ENCODE measurements around the gene LANCL3. TPM values are rescaled to one million over a fixed set of nuclear protein-coding genes. Genes with fewer than 3 reads are reported as not detected.
"Not testable (repeated sequence)": the region's sequence is repeated elsewhere in the genome, so short reads cannot be mapped to it uniquely, and the experiment has no call there.

LANCL3 gene
- total RNA-seq, 3 donors from 2014 or later: 0.05 to 0.08 (median 0.05) TPM

GRCh38 chrX:37587337-37587736 is 15.9 kb downstream of the LANCL3 start:
- H3K9me3 Mint-ChIP-seq; H3K36me3 Mint-ChIP-seq (ENCODE audit: insufficient read depth); H3K4me1 Mint-ChIP-seq (ENCODE audit: low read depth); DNase-seq; ATAC-seq; H3K27me3 Mint-ChIP-seq (ENCODE audit: low read depth); H3K4me3 Mint-ChIP-seq: not testable (repeated sequence)

GRCh38 chrX:37590047-37590446 is 18.6 kb downstream of the LANCL3 start:
- Mint-ChIP-seq H3K27me3 (ENCODE audit: low read depth) (peaks cover 4% of the 10 kb centered on the region), H3K4me1 (ENCODE audit: low read depth) (no peaks in the 10 kb centered on the region), H3K4me3 (no peak overlapping the region), H3K9me3 (no peaks in the 10 kb centered on the region), H3K36me3 (ENCODE audit: insufficient read depth) (no peaks in the 10 kb centered on the region)
- ATAC-seq (no peak), DNase-seq (no peak)

- DNase-seq (no peak), ATAC-seq (no peak)
- no peaks in the 10 kb centered on the region for H3K4me1 Mint-ChIP-seq (ENCODE audit: low read depth)
- H3K4me3 Mint-ChIP-seq: no peak overlapping the region
- no peaks in the 10 kb centered on the region for H3K36me3 Mint-ChIP-seq (ENCODE audit: insufficient read depth)
- H3K27me3 Mint-ChIP-seq (ENCODE audit: low read depth): no peaks in the 10 kb centered on the region
- no peaks in the 10 kb centered on the region for H3K9me3 Mint-ChIP-seq
Observed at GRCh38 chrX:37594755-37595382, 23.4 kb downstream of the LANCL3 start.

- ATAC-seq (no peak), DNase-seq (no peak)
- no peaks in the 10 kb centered on the region for H3K4me1 Mint-ChIP-seq (ENCODE audit: low read depth)
- no peaks in the 10 kb centered on the region for H3K9me3 Mint-ChIP-seq
- no peaks in the 10 kb centered on the region for H3K36me3 Mint-ChIP-seq (ENCODE audit: insufficient read depth)
- peaks cover 1% of the 10 kb centered on the region for H3K27me3 Mint-ChIP-seq (ENCODE audit: low read depth)
- H3K4me3 Mint-ChIP-seq: no peak overlapping the region
Observed at GRCh38 chrX:37599729-37600128, 28.3 kb downstream of the LANCL3 start.

GRCh38 chrX:37603938-37604409 is 32.5 kb downstream of the LANCL3 start:
- DNase-seq: no peak
- no peaks in the 10 kb centered on the region for H3K36me3 Mint-ChIP-seq (ENCODE audit: insufficient read depth)

GRCh38 chrX:37607243-37607642 is 35.8 kb downstream of the LANCL3 start:
- no peaks in the 10 kb centered on the region for H3K4me1 Mint-ChIP-seq (ENCODE audit: low read depth)
- no peak for ATAC-seq
- peaks cover 5% of the 10 kb centered on the region for H3K27me3 Mint-ChIP-seq (ENCODE audit: low read depth)
- DNase-seq: no peak
- no peak overlapping the region for H3K4me3 Mint-ChIP-seq
- H3K9me3 Mint-ChIP-seq: no peaks in the 10 kb centered on the region
- H3K36me3 Mint-ChIP-seq (ENCODE audit: insufficient read depth): no peaks in the 10 kb centered on the region

More at GRCh38 chrX:37603938-37604409, 32.5 kb downstream of the LANCL3 start:
- no peaks in the 10 kb centered on the region for H3K4me1 Mint-ChIP-seq (ENCODE audit: low read depth)
- H3K9me3 Mint-ChIP-seq: no peaks in the 10 kb centered on the region
- ATAC-seq: no peak
- no peak overlapping the region for H3K4me3 Mint-ChIP-seq
- peaks cover 5% of the 10 kb centered on the region for H3K27me3 Mint-ChIP-seq (ENCODE audit: low read depth)

- DNase-seq: no peak
- ATAC-seq: no peak
- Mint-ChIP-seq H3K36me3 (ENCODE audit: insufficient read depth) (no peaks in the 10 kb centered on the region), H3K27me3 (ENCODE audit: low read depth) (peaks cover 5% of the 10 kb centered on the region), H3K9me3 (no peaks in the 10 kb centered on the region), H3K4me3 (no peak overlapping the region), H3K4me1 (ENCODE audit: low read depth) (no peaks in the 10 kb centered on the region)
Observed at GRCh38 chrX:37608156-37608555, 36.7 kb downstream of the LANCL3 start.

GRCh38 chrX:37609727-37610126 is 38.3 kb downstream of the LANCL3 start:
- no peaks in the 10 kb centered on the region for H3K4me1 Mint-ChIP-seq (ENCODE audit: low read depth)
- H3K4me3 Mint-ChIP-seq: no peak overlapping the region
- no peak for DNase-seq
- no peaks in the 10 kb centered on the region for H3K36me3 Mint-ChIP-seq (ENCODE audit: insufficient read depth)
- ATAC-seq: no peak
- H3K27me3 Mint-ChIP-seq (ENCODE audit: low read depth): peaks cover 4% of the 10 kb centered on the region
- no peaks in the 10 kb centered on the region for H3K9me3 Mint-ChIP-seq

- no peaks in the 10 kb centered on the region for H3K27me3 Mint-ChIP-seq (ENCODE audit: low read depth)
- DNase-seq: no peak
- no peaks in the 10 kb centered on the region for H3K4me1 Mint-ChIP-seq (ENCODE audit: low read depth)
- ATAC-seq: no peak
- no peaks in the 10 kb centered on the region for H3K36me3 Mint-ChIP-seq (ENCODE audit: insufficient read depth)
- no peaks in the 10 kb centered on the region for H3K9me3 Mint-ChIP-seq
- H3K4me3 Mint-ChIP-seq: no peak overlapping the region
Observed at GRCh38 chrX:37613933-37614332, 42.5 kb downstream of the LANCL3 start.

GRCh38 chrX:37627602-37628001 is 56.1 kb downstream of the LANCL3 start:
- Mint-ChIP-seq H3K9me3 (no peaks in the 10 kb centered on the region), H3K4me3 (no peak overlapping the region), H3K36me3 (ENCODE audit: insufficient read depth) (no peaks in the 10 kb centered on the region), H3K27me3 (ENCODE audit: low read depth) (no peaks in the 10 kb centered on the region), H3K4me1 (ENCODE audit: low read depth) (no peaks in the 10 kb centered on the region)
- no peak for ATAC-seq
- DNase-seq: no peak

GRCh38 chrX:37638047-37638446 is 66.6 kb downstream of the LANCL3 start:
- Mint-ChIP-seq H3K36me3 (ENCODE audit: insufficient read depth) (no peaks in the 10 kb centered on the region), H3K4me3 (no peak overlapping the region), H3K4me1 (ENCODE audit: low read depth) (no peaks in the 10 kb centered on the region), H3K27me3 (ENCODE audit: low read depth) (peaks cover 2% of the 10 kb centered on the region), H3K9me3 (no peaks in the 10 kb centered on the region)
- DNase-seq (no peak), ATAC-seq (no peak)

GRCh38 chrX:37640142-37640541 is 68.7 kb downstream of the LANCL3 start:
- peaks cover 2% of the 10 kb centered on the region for H3K27me3 Mint-ChIP-seq (ENCODE audit: low read depth)
- no peaks in the 10 kb centered on the region for H3K36me3 Mint-ChIP-seq (ENCODE audit: insufficient read depth)

GRCh38 chrX:37641859-37642258 is 70.4 kb downstream of the LANCL3 start:
- no peak for ATAC-seq
- Mint-ChIP-seq H3K4me1 (ENCODE audit: low read depth) (no peaks in the 10 kb centered on the region), H3K9me3 (no peaks in the 10 kb centered on the region), H3K4me3 (no peak overlapping the region), H3K36me3 (ENCODE audit: insufficient read depth) (no peaks in the 10 kb centered on the region), H3K27me3 (ENCODE audit: low read depth) (peaks cover 2% of the 10 kb centered on the region)
- DNase-seq: no peak

More at GRCh38 chrX:37640142-37640541, 68.7 kb downstream of the LANCL3 start:
- no peak overlapping the region for H3K4me3 Mint-ChIP-seq
- H3K4me1 Mint-ChIP-seq (ENCODE audit: low read depth): no peaks in the 10 kb centered on the region
- ATAC-seq: no peak
- DNase-seq: no peak
- H3K9me3 Mint-ChIP-seq: no peaks in the 10 kb centered on the region

GRCh38 chrX:37644381-37645305 is 73.2 kb downstream of the LANCL3 start:
- Mint-ChIP-seq H3K36me3 (ENCODE audit: insufficient read depth) (no peaks in the 10 kb centered on the region), H3K27me3 (ENCODE audit: low read depth) (no peaks in the 10 kb centered on the region), H3K4me1 (ENCODE audit: low read depth) (no peaks in the 10 kb centered on the region), H3K4me3 (no peak overlapping the region), H3K9me3 (no peaks in the 10 kb centered on the region)
- ATAC-seq (no peak), DNase-seq (no peak)

- ATAC-seq (no peak), DNase-seq (no peak)
- Mint-ChIP-seq H3K27me3 (ENCODE audit: low read depth) (no peaks in the 10 kb centered on the region), H3K4me1 (ENCODE audit: low read depth) (no peaks in the 10 kb centered on the region), H3K36me3 (ENCODE audit: insufficient read depth) (no peaks in the 10 kb centered on the region), H3K4me3 (no peak overlapping the region), H3K9me3 (no peaks in the 10 kb centered on the region)
Observed at GRCh38 chrX:37646254-37646653, 74.8 kb downstream of the LANCL3 start.

Measured in activated T-cell treated with anti-CD3 and anti-CD28 coated beads, Interleukin-2, amount 50 U/mL, for 4 hours (primary cell).